Endothelial cell (in vitro differentiated cells): ENCODE data around the gene SOSTDC1. TPM values are rescaled to one million over a fixed set of nuclear protein-coding genes. Genes with fewer than 3 reads are reported as not detected.

ENCODE experiments used
- DNase-seq: peaks from one replicate; pipeline ENCODE4 v3.0.0; 2021; ENCODE audit warnings: low spot score
- H3K27ac Mint-ChIP-seq: one replicate; pipeline ENCODE4 v1.8.0; 2021; ENCODE audit warnings: mixed read lengths, inconsistent platforms; ENCODE audit not compliant: unreplicated experiment
- H3K27me3 Mint-ChIP-seq: one replicate; pipeline ENCODE4 v1.8.0; 2021; ENCODE audit warnings: mild to moderate bottlenecking, moderate library complexity, mixed read lengths, inconsistent platforms; ENCODE audit not compliant: unreplicated experiment
- H3K36me3 Mint-ChIP-seq: one replicate; pipeline ENCODE4 v1.8.0; 2021; ENCODE audit warnings: mild to moderate bottlenecking, low read depth, mixed read lengths, inconsistent platforms; ENCODE audit not compliant: unreplicated experiment
- H3K4me1 Mint-ChIP-seq: one replicate; pipeline ENCODE4 v1.8.0; 2021; ENCODE audit warnings: mild to moderate bottlenecking, mixed read lengths, inconsistent platforms; ENCODE audit not compliant: unreplicated experiment
- H3K4me3 Mint-ChIP-seq: one replicate; pipeline ENCODE4 v1.8.0; 2021; ENCODE audit warnings: mild to moderate bottlenecking, mixed read lengths, inconsistent platforms; ENCODE audit not compliant: unreplicated experiment
- H3K9me3 Mint-ChIP-seq: one replicate; pipeline ENCODE4 v1.8.0; 2021; ENCODE audit warnings: mixed read lengths, inconsistent platforms; ENCODE audit not compliant: unreplicated experiment
- CTCF ChIP-seq: fragments of 200-600 bp; sonication (generic); IDR thresholded peaks from one replicate; pipeline ENCODE4 v1.5.0; 2021; ENCODE audit warnings: antibody characterized with exemption; ENCODE audit not compliant: unreplicated experiment
- total RNA-seq: library from RNA; stranded (reverse); fragmentation: NEBNext Ultra II Directional; extraction: Animal tissue kit (Norgen Biotek cat#: 25700); gene quantifications from one replicate; pipeline ENCODE4 v1.2.1, GENCODE V29; 2021; ENCODE audit not compliant: unreplicated experiment

The SOSTDC1 gene
- total RNA-seq, 1 donor from 2014 or later: 0.18 TPM

GRCh38 chr7:16484453-16485158 lies 19.1 kb upstream of the SOSTDC1 start:
- DNase-seq: no peak
- no peak overlapping the region for H3K27ac Mint-ChIP-seq

GRCh38 chr7:16479591-16479990 lies 14.1 kb upstream of the SOSTDC1 start:
- H3K27me3 Mint-ChIP-seq: peaks cover 2% of the 10 kb centered on the region
- no peak for TF ChIP-seq CTCF
- H3K36me3 Mint-ChIP-seq: no peaks in the 10 kb centered on the region
- H3K9me3 Mint-ChIP-seq: no peaks in the 10 kb centered on the region
- DNase-seq: no peak
- no peak overlapping the region for H3K4me3 Mint-ChIP-seq
- no peak overlapping the region for H3K27ac Mint-ChIP-seq
- no peaks in the 10 kb centered on the region for H3K4me1 Mint-ChIP-seq

More at GRCh38 chr7:16484453-16485158, 19.1 kb upstream of the SOSTDC1 start:
- TF ChIP-seq CTCF: no peak
- no peaks in the 10 kb centered on the region for H3K4me1 Mint-ChIP-seq
- no peaks in the 10 kb centered on the region for H3K36me3 Mint-ChIP-seq
- no peaks in the 10 kb centered on the region for H3K9me3 Mint-ChIP-seq
- no peaks in the 10 kb centered on the region for H3K27me3 Mint-ChIP-seq
- no peak overlapping the region for H3K4me3 Mint-ChIP-seq

- Mint-ChIP-seq H3K4me3 (no peak overlapping the region), H3K27ac (no peak overlapping the region), H3K27me3 (peaks cover 2% of the 10 kb centered on the region), H3K9me3 (no peaks in the 10 kb centered on the region), H3K36me3 (no peaks in the 10 kb centered on the region), H3K4me1 (no peaks in the 10 kb centered on the region)
- DNase-seq: no peak
- no peak for TF ChIP-seq CTCF
Measured at GRCh38 chr7:16479161-16479560, 13.6 kb upstream of the SOSTDC1 start.

- no peak for TF ChIP-seq CTCF
- H3K27ac Mint-ChIP-seq: no peak overlapping the region
- H3K9me3 Mint-ChIP-seq: no peaks in the 10 kb centered on the region
- no peaks in the 10 kb centered on the region for H3K36me3 Mint-ChIP-seq
- no peaks in the 10 kb centered on the region for H3K4me1 Mint-ChIP-seq
- H3K4me3 Mint-ChIP-seq: no peak overlapping the region
- H3K27me3 Mint-ChIP-seq: peaks cover under 1% of the 10 kb centered on the region
- no peak for DNase-seq
Measured at GRCh38 chr7:16471933-16472332, 6.4 kb upstream of the SOSTDC1 start.

GRCh38 chr7:16463949-16464715 lies 1.4 kb downstream of the SOSTDC1 start:
- no peaks in the 10 kb centered on the region for H3K9me3 Mint-ChIP-seq
- no peaks in the 10 kb centered on the region for H3K36me3 Mint-ChIP-seq
- H3K27ac Mint-ChIP-seq: no peak overlapping the region
- DNase-seq: no peak
- no peaks in the 10 kb centered on the region for H3K27me3 Mint-ChIP-seq
- no peaks in the 10 kb centered on the region for H3K4me1 Mint-ChIP-seq
- no peak overlapping the region for H3K4me3 Mint-ChIP-seq
- no peak for TF ChIP-seq CTCF
